Retina (tissue), 1 donor: ENCODE data around the gene RABGGTA.

Experiments
- DNase-seq: peaks from one replicate; pipeline ENCODE4 v3.0.0-alpha.2; 2016

RABGGTA gene, protein sequence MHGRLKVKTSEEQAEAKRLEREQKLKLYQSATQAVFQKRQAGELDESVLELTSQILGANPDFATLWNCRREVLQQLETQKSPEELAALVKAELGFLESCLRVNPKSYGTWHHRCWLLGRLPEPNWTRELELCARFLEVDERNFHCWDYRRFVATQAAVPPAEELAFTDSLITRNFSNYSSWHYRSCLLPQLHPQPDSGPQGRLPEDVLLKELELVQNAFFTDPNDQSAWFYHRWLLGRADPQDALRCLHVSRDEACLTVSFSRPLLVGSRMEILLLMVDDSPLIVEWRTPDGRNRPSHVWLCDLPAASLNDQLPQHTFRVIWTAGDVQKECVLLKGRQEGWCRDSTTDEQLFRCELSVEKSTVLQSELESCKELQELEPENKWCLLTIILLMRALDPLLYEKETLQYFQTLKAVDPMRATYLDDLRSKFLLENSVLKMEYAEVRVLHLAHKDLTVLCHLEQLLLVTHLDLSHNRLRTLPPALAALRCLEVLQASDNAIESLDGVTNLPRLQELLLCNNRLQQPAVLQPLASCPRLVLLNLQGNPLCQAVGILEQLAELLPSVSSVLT

GRCh38 chr14:24271134-24271833 is at the start of gene RABGGTA:
TSS of gene RABGGTA (minus strand) at chr14:24271597. CDS start at chr14:24271115, 482 bp downstream.
- DNase-seq = peak; percentile 96

- no peak for DNase-seq
Observed at GRCh38 chr14:24317141-24317928, 45.9 kb upstream of the RABGGTA start.

DNA sequence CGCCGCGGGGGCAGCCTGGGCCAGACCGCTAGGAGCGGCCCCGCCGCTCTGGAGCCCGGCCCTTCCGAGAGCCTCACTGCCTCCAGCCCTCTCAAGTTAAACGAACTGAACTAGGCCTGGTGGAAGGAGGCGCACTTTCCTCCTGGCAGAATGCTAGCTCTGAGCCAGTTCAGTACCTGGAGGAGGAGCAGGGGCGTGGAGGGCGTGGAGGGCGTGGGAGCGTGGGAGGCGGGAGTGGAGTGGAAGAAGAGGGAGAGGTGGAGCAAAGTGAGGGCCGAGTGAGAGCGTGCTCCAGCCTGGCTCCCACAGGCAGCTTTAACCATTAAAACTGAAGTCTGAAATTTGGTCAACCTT is 45.2 kb upstream of the RABGGTA start:
- no peak for DNase-seq

DNA sequence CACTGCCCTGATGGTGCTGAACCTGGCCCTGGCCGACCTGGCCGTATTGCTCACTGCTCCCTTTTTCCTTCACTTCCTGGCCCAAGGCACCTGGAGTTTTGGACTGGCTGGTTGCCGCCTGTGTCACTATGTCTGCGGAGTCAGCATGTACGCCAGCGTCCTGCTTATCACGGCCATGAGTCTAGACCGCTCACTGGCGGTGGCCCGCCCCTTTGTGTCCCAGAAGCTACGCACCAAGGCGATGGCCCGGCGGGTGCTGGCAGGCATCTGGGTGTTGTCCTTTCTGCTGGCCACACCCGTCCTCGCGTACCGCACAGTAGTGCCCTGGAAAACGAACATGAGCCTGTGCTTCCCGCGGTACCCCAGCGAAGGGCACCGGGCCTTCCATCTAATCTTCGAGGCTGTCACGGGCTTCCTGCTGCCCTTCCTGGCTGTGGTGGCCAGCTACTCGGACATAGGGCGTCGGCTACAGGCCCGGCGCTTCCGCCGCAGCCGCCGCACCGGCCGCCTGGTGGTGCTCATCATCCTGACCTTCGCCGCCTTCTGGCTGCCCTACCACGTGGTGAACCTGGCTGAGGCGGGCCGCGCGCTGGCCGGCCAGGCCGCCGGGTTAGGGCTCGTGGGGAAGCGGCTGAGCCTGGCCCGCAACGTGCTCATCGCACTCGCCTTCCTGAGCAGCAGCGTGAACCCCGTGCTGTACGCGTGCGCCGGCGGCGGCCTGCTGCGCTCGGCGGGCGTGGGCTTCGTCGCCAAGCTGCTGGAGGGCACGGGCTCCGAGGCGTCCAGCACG is 44.6 kb upstream of the RABGGTA start:
- peak; percentile 67 for DNase-seq

DNA sequence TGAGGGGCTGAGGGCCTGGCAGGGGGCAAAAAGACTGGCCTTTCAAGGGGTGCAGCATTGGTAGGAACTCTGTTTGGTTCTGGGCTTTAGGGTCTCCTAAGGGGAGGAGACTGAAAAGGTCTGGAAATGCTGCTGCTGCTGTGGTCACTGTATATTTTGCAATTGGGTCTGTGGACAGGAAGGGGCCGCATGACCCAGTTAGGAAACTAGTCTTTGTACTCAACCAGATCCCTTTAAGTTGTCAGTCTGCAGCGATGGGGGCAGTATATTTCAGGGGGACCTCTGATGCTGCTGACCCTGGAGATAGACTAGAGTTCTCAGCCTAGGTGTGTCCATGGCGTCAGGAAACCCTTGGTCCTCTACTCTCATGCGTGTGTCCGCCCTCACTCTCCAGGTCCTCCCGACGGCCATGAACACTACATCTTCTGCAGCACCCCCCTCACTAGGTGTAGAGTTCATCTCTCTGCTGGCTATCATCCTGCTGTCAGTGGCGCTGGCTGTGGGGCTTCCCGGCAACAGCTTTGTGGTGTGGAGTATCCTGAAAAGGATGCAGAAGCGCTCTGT is 43.9 kb upstream of the RABGGTA start:
- DNase-seq = no peak

DNA sequence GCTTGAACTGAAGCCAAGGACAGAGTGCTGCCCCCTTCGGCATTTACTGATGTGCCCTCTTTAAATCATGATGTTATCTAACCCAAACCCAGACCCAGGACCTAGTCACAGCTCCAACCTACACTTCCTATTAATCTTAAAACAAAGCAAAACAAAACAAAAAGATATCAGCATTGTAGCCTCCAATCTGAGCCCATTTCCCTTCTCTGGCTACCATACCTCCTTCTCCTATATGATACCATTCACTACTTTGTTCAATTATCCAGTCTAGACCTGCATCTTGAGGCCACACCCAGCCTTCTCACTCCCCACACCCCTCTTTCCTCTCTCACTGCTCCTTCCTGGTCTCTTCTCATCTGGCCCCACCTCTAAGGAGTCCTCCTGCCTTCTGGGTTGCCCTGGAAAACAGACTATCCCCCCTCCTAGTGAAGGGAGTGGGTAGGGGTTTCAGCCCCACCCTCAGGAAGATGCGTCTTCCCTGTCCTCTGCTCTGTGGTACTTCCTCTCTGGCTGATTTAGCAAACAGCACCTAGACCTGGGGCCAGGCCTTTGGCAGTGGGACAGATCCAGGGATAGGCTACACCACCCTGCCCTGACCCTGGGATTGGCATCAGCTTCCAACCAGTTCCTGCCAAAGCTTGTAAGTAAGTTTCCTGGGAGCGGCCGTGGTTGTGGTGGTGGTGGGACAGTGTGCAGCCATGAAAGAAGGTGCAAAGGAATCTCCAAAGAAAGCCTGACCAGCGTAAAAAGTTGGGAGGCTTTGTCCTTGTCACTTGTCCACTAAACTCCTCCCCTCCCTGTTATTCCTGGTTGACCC is 43.2 kb upstream of the RABGGTA start:
- no peak for DNase-seq

- no peak for DNase-seq
Observed at GRCh38 chr14:24313913-24314312, 42.5 kb upstream of the RABGGTA start.

DNA sequence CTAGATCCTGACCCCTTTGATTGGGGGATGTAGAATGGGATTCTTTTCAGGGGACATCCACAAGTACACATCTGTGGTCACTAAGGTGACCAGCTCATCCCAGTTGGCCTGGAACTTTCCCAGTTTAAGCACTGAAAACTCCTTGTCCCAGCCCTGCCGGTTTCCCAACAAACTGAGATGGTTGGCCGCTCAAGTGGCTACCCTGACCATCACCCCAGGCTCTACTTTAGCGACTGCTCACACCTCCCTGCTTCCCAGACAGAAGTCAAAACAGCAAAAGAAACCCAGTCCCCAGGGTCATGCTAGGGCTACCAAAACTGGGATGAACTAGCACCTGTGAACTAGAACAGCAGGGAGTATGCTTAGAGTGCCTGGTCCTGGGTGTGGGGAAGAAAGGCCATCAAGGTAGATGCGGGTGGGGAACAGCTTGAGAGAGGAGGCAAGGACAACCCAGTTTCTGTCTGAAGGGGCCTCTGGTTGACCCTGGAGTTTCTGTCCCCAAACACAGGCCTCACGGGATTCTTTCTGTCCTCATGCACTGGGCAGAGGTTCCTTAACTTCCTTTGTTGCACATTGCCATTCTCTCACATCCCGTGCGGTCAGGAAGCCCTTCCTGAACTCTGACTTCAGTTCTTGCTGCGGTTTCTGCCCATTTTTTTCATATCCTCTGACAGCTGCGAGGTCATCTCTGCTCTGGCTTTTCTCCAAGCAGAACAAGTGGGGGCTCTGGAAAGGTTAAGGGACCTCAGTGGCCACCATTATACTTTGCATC is 41.5 kb upstream of the RABGGTA start:
- DNase-seq = no peak

DNA sequence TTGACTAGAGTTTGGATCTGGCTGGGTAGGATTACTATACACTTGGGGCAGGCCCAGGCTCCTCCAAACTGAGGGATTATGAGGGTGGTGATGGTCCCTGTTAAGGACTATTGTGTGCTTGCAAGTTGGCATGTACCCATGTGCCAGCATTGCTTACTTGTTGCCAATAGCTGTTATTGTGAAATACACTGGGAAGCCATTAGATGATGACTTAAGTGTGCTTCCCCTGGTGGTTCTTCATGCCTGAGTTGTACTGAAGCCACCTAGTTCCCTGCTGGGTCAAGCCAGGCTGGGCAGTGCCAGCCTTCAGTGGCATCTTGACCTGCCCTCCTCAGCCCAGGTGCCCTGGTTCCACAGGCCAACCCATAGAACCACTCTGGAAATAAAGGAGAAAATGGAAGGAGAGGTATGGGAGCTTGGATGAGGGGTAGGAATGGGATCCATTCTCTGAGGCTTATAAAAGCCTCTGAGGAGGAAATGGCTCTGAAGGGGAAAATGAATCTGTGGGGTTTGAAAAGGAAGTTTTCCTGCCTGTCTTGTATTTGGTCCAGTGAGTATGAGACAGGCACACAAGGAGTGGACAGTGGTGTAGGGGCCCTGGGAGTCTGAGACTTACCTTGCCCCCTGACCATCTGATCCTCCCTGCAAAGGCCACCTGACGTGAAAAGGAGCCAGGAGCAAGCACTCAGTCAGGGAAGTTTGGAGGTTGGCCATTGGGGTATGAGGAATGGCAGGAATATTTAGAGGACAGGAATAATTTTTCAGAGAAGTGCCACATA is 40.6 kb upstream of the RABGGTA start:
- no peak for DNase-seq

DNA sequence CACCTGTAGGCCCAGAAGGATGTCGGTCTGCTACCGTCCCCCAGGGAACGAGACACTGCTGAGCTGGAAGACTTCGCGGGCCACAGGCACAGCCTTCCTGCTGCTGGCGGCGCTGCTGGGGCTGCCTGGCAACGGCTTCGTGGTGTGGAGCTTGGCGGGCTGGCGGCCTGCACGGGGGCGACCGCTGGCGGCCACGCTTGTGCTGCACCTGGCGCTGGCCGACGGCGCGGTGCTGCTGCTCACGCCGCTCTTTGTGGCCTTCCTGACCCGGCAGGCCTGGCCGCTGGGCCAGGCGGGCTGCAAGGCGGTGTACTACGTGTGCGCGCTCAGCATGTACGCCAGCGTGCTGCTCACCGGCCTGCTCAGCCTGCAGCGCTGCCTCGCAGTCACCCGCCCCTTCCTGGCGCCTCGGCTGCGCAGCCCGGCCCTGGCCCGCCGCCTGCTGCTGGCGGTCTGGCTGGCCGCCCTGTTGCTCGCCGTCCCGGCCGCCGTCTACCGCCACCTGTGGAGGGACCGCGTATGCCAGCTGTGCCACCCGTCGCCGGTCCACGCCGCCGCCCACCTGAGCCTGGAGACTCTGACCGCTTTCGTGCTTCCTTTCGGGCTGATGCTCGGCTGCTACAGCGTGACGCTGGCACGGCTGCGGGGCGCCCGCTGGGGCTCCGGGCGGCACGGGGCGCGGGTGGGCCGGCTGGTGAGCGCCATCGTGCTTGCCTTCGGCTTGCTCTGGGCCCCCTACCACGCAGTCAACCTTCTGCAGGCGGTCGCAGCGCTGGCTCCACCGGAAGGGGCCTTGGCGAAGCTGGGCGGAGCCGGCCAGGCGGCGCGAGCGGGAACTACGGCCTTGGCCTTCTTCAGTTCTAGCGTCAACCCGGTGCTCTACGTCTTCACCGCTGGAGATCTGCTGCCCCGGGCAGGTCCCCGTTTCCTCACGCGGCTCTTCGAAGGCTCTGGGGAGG is 39.5 kb upstream of the RABGGTA start, which contains the start of gene LTB4R:
Gene LTB4R, plus strand, starts transcription at position 857 of the 959 bp plus-strand sequence. CDS start 4,150 bp downstream, outside the sequence.
- DNase-seq = peak; percentile 90

GRCh38 chr14:24310265-24310645 is 38.9 kb upstream of the RABGGTA start:
- no peak for DNase-seq

DNA sequence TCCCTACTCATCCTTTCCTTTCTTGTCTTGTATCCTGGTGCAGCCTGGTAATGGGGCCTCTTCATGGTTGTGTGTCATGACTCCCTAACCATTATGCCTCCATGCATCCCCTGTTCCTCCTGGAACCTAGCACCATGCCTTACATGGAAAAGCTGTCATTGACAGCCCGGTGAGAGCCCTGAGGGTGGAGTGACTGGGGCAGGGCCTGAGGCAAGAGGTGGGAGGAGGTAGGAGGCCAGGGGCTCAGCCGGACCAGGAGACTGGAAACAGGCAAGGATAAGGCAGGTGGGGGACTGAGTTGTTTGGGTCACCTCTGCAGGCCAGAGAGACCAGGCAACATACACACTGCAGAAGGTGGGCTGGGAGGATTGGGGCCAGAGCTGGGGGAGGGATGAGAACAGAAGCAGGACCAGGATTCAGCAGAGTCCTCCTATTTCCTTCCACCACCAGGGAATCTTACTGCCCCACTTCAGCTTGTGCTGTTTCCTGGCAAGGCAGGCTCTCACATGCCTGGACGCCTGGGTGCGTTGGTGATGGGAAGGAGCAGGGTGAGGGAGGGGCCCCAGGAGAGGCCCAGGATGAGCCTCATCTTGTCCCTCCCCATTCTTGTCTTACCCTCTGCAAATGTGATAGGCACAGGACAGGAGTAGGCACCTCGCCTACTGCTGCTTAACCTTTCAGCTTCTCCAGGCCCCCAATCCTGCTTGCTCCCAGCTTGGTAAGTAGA is 38.3 kb upstream of the RABGGTA start, which contains the start of gene LTB4R2:
Gene LTB4R2, plus strand, starts transcription at position 603 of the 727 bp plus-strand sequence. CDS start 525 bp downstream, outside the sequence.
- no peak for DNase-seq

- DNase-seq = no peak
Observed at GRCh38 chr14:24308342-24309124, 37.1 kb upstream of the RABGGTA start.

DNA sequence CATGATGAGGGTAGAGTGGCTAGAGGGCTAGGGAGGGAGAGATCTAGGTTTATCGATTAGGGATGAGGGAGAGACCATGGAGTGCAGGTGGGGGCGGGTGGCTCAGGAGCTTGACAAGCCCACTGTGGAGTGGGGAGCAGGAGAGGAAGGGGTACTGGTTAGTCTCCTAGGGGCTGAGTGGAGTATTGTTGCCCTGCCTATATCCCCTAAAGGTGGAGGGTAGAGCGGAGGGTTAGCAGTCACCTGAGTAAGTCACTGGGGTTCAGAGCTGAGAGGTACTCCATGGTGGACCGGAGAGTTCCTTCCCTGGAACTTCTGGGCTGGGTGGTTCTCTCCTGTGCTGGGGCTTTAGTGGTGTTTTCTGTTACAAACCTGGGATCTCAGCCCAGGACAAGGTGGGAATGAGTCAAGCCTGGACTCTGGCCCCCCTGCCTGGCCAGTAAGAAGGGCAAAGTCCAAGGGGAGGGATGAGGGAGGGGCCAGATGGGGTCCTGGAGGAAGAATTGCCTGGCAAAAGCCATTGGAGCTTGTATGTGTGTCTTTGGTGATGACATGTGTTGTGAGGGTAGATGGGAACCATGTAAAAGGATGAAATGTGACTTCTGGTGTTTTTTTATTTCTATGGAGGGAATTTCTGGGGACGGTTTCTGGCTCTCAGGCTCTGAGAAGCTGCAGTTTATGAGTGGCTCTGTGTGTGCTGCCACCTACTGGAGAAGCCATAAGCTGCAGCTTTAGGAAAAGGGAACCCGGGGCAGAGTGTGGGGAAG is 36.4 kb upstream of the RABGGTA start, which contains the start of gene CIDEB:
Gene CIDEB, minus strand, starts transcription at position 403 of the 767 bp plus-strand sequence. Its CDS starts 119 bp downstream, at position 284.
- DNase-seq = peak; percentile 73

DNA sequence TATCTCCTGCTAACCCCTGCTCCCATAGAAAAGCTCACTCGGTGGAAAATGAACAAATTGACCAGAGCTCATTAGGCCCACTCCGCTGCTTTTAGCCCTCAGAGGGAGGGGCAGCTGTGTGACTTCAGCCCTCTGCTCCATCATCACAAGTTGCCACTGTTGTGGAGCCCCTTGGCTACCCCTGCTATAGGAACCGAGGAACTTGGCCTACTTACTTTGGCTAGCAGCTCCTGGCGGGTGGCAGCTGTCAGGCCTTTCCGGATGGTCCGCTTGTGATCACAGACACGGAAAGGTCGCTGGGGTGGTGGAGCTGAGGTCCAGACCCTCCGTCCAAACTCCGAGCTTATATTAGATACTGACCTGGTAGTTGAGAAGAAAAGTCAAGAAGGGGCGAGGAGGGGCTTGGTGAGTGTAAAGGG is 35.8 kb upstream of the RABGGTA start:
- DNase-seq = no peak
